Ovary (tissue), 3 donors: Measurements from ENCODE around the gene BRINP3.

Source experiments
- CTCF ChIP-seq, 3 donors: fragments of 450-650 bp in 2 of 3; fragments of 200-600 bp in 1 of 3; IDR thresholded peaks; one replicate each; pipeline versions ENCODE4 v1.5.1 to v1.8.0; 2016 to 2022; ENCODE audit warnings: antibody characterized with exemption in 3 of 3, mild to moderate bottlenecking in 1 of 3
- POLR2A ChIP-seq: fragments of 450-650 bp; IDR thresholded peaks from one replicate; pipeline ENCODE4 v1.6.1; 2017; ENCODE audit warnings: antibody characterized with exemption, mild to moderate bottlenecking, moderate library complexity
- donor health status: DM: no; HTN: no; CAD: no.

GRCh38 chr1:190323530-190323929 is 154.1 kb downstream of the BRINP3 start:
- TF ChIP-seq CTCF (IDR thresholded peaks at IDR 0.05) (no peak), POLR2A (no peak)
